ENCODE data around the gene EPDR1. TPM values are rescaled to one million over a fixed set of nuclear protein-coding genes. Genes with fewer than 3 reads are reported as not detected.

EPDR1 gene
- 16.4 and 20.0 TPM in 2 replicates for total RNA-seq

GRCh38 chr7:37920305-37920848, at the start of gene EPDR1:
Gene EPDR1, plus strand, starts transcription at chr7:37920640. Its CDS starts 300 bp downstream, at chr7:37920940.

GRCh38 chr7:37916673-37917660, 3.5 kb upstream of the EPDR1 start, which contains the start of gene SFRP4:
Gene SFRP4, minus strand, starts transcription at chr7:37916817. Its CDS starts 280 bp downstream, at chr7:37916537.

Other genes starting within 250 kb of the EPDR1 start
- gene GPR141, start 236.9 kb upstream of the EPDR1 start, total RNA-seq = 0.24 TPM in 1 of 2 replicates, not detected in the other
- gene NME8, start 72.0 kb upstream of the EPDR1 start, total RNA-seq = not detected in 2 replicates
- under 0.01 TPM in 1 of 2 replicates, not detected in the other for gene SFRP4, start 3.8 kb upstream of the EPDR1 start, total RNA-seq

Data from tracheal epithelial cell (primary cell).